GM12878 (cell line): ENCODE data around the gene SCGB3A2. TPM values are rescaled to one million over a fixed set of nuclear protein-coding genes. Genes with fewer than 3 reads are reported as not detected.

ENCODE experiments used
- ATAC-seq: fragments of 200-7000 bp; cut with Tn5 transposase; 3 replicates; pipeline ENCODE4 v1.9.1; 2020; ENCODE audit warnings: mild to moderate bottlenecking, moderate library complexity
- BruUV-seq: library from RNA; stranded (reverse); fragments of 400-500 nt; replicated peaks from 2 replicates; lab custom pipeline; 2021; lab: Mats Ljungman, UMichigan
- CTCF ChIA-PET: fragments of 300-600 bp; sonication (Branson Sonifier 250); formaldehyde crosslinking; extraction: SDS; loops from one replicate; lab custom pipeline; 2021; ENCODE audit warnings: inconsistent platforms; lab: Yijun Ruan, JAX
- POLR2A ChIA-PET: fragments of 350-600 bp; formaldehyde crosslinking; extraction: SDS; loops from one replicate; lab custom pipeline; 2021; ENCODE audit warnings: inconsistent platforms; lab: Charles Lee
- RAD21 ChIA-PET: fragments of 300-600 bp; sonication (Branson Sonifier 250); formaldehyde crosslinking; loops from one replicate; lab custom pipeline; 2023; ENCODE audit warnings: antibody characterized with exemption; ENCODE audit not compliant: unreplicated experiment; lab: Charles Lee
- SMC1A ChIA-PET: fragments of 300-600 bp; sonication (Branson Sonifier 250); formaldehyde crosslinking; loops from one replicate; lab custom pipeline; 2023; ENCODE audit not compliant: unreplicated experiment, uncharacterized antibody; lab: Charles Lee
- DNase-seq: peaks from one replicate; pipeline ENCODE4 v3.0.0-alpha.2; 2011; ENCODE audit warnings: low read depth, low spot score
- FAIRE-seq: peaks from 3 replicates; lab custom pipeline; 2011; peaks lifted over from hg19 to GRCh38; lab: Jason Lieb, UNC
- H2AFZ ChIP-seq: 2 replicates; pipeline ENCODE4 v1.6.0; 2011; ENCODE audit warnings: low read depth, low read length, control low read depth; ENCODE audit not compliant: control insufficient read depth
- H3K27ac ChIP-seq: 2 replicates; pipeline ENCODE4 v1.5.1; 2011; ENCODE audit warnings: control low read depth; ENCODE audit not compliant: control insufficient read depth, insufficient read depth
- H3K27me3 ChIP-seq, 2 experiments: replicated peaks in 1 of 2; 2 replicates each; pipeline versions ENCODE4 v1.6.0 to v1.6.1; 2011; ENCODE audit warnings: low read length in 1 of 2; ENCODE audit not compliant: control insufficient read depth in 2 of 2, insufficient read depth in 2 of 2
- H3K36me3 ChIP-seq, 2 experiments: 2 replicates each; pipeline ENCODE4 v1.5.1; 2011; ENCODE audit warnings: low read length in 1 of 2; ENCODE audit not compliant: control insufficient read depth in 2 of 2, insufficient read depth in 2 of 2
- H3K4me1 ChIP-seq: 2 replicates; pipeline ENCODE4 v1.6.1; 2011; ENCODE audit warnings: mild to moderate bottlenecking, low read length, moderate library complexity, mixed read lengths; ENCODE audit not compliant: control insufficient read depth, insufficient read depth
- H3K4me2 ChIP-seq: 2 replicates; pipeline ENCODE4 v1.6.0; 2011; ENCODE audit warnings: control low read depth; ENCODE audit not compliant: control insufficient read depth, insufficient read depth
- H3K4me3 ChIP-seq: fragments of 200-600 bp; sonication (generic); 2 replicates; pipeline ENCODE4 v1.5.1; 2016
- H3K79me2 ChIP-seq: 2 replicates; pipeline ENCODE4 v1.6.0; 2011; ENCODE audit warnings: low read length; ENCODE audit not compliant: control insufficient read depth, insufficient read depth
- H3K9ac ChIP-seq: 2 replicates; pipeline ENCODE4 v1.8.0; 2011; ENCODE audit warnings: low read length, control low read depth, mixed read lengths; ENCODE audit not compliant: control insufficient read depth, insufficient read depth
- H3K9me3 ChIP-seq: replicated peaks from 3 replicates; pipeline ENCODE4 v1.5.1; 2011; ENCODE audit warnings: mild to moderate bottlenecking, low read length; ENCODE audit not compliant: control insufficient read depth, insufficient read depth
- H4K20me1 ChIP-seq: 2 replicates; pipeline ENCODE4 v1.6.0; 2011; ENCODE audit not compliant: control insufficient read depth, insufficient read depth
- GABPA ChIP-seq: IDR thresholded peaks from 2 replicates; pipeline ENCODE4 v1.6.1; 2014; ENCODE audit warnings: antibody characterized with exemption, low read depth, mild to moderate bottlenecking, inconsistent platforms
- POLR2A ChIP-seq: IDR thresholded peaks from 2 replicates; pipeline ENCODE4 v1.6.1; 2011; ENCODE audit warnings: low read depth, mild to moderate bottlenecking, low read length
- RELB ChIP-seq: fragments of 450-650 bp; IDR thresholded peaks from 2 replicates; pipeline ENCODE4 v1.6.1; 2017; ENCODE audit warnings: low read depth, mild to moderate bottlenecking, moderate library complexity
- SIN3A ChIP-seq: IDR thresholded peaks from 2 replicates; pipeline ENCODE4 v1.6.1; 2012; ENCODE audit warnings: low read depth, low read length, improper control_type of control experiment
- WGBS: methylation state at CpG from one replicate; pipeline ENCODE4 v1.1.6; 2016; ENCODE audit warnings: low lambda C conversion rate; ENCODE audit not compliant: insufficient replicate concordance, insufficient coverage; ENCODE audit errors: missing lambda C conversion rate; 5-methylcytosine and 5-hydroxymethylcytosine counted together
- in situ Hi-C: fragments of 300-500 bp; cut with MboI; formaldehyde crosslinking; loops from 9 replicates; pipeline ENCODE4 v1.14.3; 2018; ENCODE audit warnings: mixed read lengths
- intact Hi-C: fragments of 100-400 bp; cut with micrococcal nuclease; formaldehyde crosslinking; loops from one replicate; pipeline ENCODE4 v1.14.2; 2022; ENCODE audit not compliant: unreplicated experiment
- polyA plus RNA-seq, 11 experiments: library from polyadenylated mRNA; depleted of rRNA in 4 of 11; unstranded in 6 of 11; stranded (reverse) in 5 of 11; fragments of >200 nt; fragmentation: Nextera tagmentation in 4 of 11; fragmentation: Illumina TruSeq in 1 of 11; extraction: Ambion mirVana in 4 of 11; extraction: Trizol in 1 of 11; gene quantifications; 1 replicate in 1 of 11; 2 replicates in 10 of 11; pipeline versions ENCODE4 v1.2.1 to v1.2.3, GENCODE V29; 2011 to 2016; ENCODE audit warnings: inconsistent platforms in 2 of 11, missing spikeins in 2 of 11, low read depth in 1 of 11
- total RNA-seq, 4 experiments: library from RNA; depleted of rRNA in 3 of 4; stranded (reverse); fragments of >200 nt in 3 of 4; fragmentation: Illumina TruSeq in 1 of 4; extraction: Trizol in 1 of 4; gene quantifications; 2 replicates each; pipeline versions ENCODE4 v1.2.1 to v1.2.3, GENCODE V29; 2013 to 2021
- TF ChIP-seq, protein P1 (sequence below): fragments of 450-650 bp; IDR thresholded peaks from 2 replicates; pipeline ENCODE4 v1.6.1; 2016; ENCODE audit warnings: mild to moderate bottlenecking
- TF ChIP-seq, protein P2 (sequence below): IDR thresholded peaks from 2 replicates; pipeline ENCODE4 v1.6.1; 2012; ENCODE audit warnings: low read depth, low read length, improper control_type of control experiment
- TF ChIP-seq, protein P3 (sequence below): IDR thresholded peaks from 2 replicates; pipeline ENCODE4 v1.6.1; 2011; ENCODE audit warnings: mild to moderate bottlenecking, low read depth, low read length, moderate library complexity; ENCODE audit not compliant: insufficient replicate concordance
- TF ChIP-seq, protein P4 (sequence below): IDR thresholded peaks from 2 replicates; pipeline ENCODE4 v1.6.1; 2012; ENCODE audit warnings: improper control_type of control experiment, low read depth, low read length; ENCODE audit not compliant: insufficient replicate concordance

The SCGB3A2 gene
- total and polyA plus RNA-seq, 10 of the 15 experiments (the other 5 are each of a cell fraction or from before 2014, with no cell fraction given), result 0.24 TPM; not detected in 9

DNA sequence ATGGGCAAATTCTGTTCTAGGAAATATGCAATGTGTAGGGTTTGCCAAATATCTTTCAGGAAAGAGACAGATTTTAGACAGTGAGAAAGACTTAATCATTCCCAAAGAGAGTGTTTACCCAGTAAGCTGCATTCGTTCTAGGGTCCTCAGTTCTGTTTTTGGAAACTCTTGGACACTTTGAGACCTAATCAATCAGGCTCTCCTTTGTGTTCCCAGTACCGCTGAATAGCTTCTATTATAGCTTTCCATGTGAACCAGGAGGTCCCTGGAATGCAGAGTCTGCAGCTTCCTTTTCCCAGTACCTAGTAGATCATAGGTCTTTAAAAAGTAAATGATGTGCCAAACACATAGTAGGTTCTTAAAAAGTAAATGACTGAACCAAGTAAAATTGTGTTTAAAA lies 35.6 kb upstream of the SCGB3A2 start:
- Histone ChIP-seq H3K4me2 (no peak overlapping the region), H3K4me3 (no peak overlapping the region), H2AFZ (no peak overlapping the region), H3K9me3 (no peaks in the 10 kb centered on the region), H3K79me2 (no peaks in the 10 kb centered on the region), H3K36me3 (no peaks in the 10 kb centered on the region), H3K9ac (no peak overlapping the region), H3K27me3 (no peaks in the 10 kb centered on the region), H3K4me1 (no peaks in the 10 kb centered on the region), H3K27ac (no peak overlapping the region), H4K20me1 (no peaks in the 10 kb centered on the region)
- intact Hi-C loops (no loop called here), in situ Hi-C loops (no loop called here)
- 0% methylated on average over 2 of the region's 2 CpGs for WGBS
- FAIRE-seq (no peak), DNase-seq (no peak), ATAC-seq (no peak)
- no TSS peak for BruUV-seq
- RAD21 ChIA-PET, result no interaction called here
- POLR2A ChIA-PET, result no interaction called here
- SMC1A ChIA-PET, result no interaction called here
- TF ChIP-seq POLR2A (no peak), RELB (no peak), SIN3A (no peak), GABPA (no peak)
- TF ChIP-seq, protein P1, sequence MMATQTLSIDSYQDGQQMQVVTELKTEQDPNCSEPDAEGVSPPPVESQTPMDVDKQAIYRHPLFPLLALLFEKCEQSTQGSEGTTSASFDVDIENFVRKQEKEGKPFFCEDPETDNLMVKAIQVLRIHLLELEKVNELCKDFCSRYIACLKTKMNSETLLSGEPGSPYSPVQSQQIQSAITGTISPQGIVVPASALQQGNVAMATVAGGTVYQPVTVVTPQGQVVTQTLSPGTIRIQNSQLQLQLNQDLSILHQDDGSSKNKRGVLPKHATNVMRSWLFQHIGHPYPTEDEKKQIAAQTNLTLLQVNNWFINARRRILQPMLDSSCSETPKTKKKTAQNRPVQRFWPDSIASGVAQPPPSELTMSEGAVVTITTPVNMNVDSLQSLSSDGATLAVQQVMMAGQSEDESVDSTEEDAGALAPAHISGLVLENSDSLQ, result no peak
- TF ChIP-seq, protein P2, sequence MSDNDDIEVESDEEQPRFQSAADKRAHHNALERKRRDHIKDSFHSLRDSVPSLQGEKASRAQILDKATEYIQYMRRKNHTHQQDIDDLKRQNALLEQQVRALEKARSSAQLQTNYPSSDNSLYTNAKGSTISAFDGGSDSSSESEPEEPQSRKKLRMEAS, result no peak
- TF ChIP-seq, protein P3, sequence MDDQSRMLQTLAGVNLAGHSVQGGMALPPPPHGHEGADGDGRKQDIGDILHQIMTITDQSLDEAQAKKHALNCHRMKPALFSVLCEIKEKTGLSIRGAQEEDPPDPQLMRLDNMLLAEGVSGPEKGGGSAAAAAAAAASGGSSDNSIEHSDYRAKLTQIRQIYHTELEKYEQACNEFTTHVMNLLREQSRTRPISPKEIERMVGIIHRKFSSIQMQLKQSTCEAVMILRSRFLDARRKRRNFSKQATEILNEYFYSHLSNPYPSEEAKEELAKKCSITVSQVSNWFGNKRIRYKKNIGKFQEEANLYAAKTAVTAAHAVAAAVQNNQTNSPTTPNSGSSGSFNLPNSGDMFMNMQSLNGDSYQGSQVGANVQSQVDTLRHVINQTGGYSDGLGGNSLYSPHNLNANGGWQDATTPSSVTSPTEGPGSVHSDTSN, result no peak
- TF ChIP-seq, protein P4, sequence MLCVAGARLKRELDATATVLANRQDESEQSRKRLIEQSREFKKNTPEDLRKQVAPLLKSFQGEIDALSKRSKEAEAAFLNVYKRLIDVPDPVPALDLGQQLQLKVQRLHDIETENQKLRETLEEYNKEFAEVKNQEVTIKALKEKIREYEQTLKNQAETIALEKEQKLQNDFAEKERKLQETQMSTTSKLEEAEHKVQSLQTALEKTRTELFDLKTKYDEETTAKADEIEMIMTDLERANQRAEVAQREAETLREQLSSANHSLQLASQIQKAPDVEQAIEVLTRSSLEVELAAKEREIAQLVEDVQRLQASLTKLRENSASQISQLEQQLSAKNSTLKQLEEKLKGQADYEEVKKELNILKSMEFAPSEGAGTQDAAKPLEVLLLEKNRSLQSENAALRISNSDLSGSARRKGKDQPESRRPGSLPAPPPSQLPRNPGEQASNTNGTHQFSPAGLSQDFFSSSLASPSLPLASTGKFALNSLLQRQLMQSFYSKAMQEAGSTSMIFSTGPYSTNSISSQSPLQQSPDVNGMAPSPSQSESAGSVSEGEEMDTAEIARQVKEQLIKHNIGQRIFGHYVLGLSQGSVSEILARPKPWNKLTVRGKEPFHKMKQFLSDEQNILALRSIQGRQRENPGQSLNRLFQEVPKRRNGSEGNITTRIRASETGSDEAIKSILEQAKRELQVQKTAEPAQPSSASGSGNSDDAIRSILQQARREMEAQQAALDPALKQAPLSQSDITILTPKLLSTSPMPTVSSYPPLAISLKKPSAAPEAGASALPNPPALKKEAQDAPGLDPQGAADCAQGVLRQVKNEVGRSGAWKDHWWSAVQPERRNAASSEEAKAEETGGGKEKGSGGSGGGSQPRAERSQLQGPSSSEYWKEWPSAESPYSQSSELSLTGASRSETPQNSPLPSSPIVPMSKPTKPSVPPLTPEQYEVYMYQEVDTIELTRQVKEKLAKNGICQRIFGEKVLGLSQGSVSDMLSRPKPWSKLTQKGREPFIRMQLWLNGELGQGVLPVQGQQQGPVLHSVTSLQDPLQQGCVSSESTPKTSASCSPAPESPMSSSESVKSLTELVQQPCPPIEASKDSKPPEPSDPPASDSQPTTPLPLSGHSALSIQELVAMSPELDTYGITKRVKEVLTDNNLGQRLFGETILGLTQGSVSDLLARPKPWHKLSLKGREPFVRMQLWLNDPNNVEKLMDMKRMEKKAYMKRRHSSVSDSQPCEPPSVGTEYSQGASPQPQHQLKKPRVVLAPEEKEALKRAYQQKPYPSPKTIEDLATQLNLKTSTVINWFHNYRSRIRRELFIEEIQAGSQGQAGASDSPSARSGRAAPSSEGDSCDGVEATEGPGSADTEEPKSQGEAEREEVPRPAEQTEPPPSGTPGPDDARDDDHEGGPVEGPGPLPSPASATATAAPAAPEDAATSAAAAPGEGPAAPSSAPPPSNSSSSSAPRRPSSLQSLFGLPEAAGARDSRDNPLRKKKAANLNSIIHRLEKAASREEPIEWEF, result no peak
- CTCF ChIA-PET, result interaction anchor here (1.5 to 2.5 kb wide), 2 partner anchors 10 to 15 kb away, joined by 3 to 9 read pairs; no protein-coding TSS in a partner anchor
